Sigmoid colon (tissue), 7 donors: ENCODE results near the gene KRT82. TPM values are rescaled to one million over a fixed set of nuclear protein-coding genes. Genes with fewer than 3 reads are reported as not detected.

Experiments
- DNase-seq: peaks from one replicate; pipeline ENCODE4 v3.0.0-alpha.2; 2019
- H3K27ac ChIP-seq, 4 donors: fragments of 200-600 bp; sonication (generic); one replicate each; pipeline ENCODE4 v1.5.1; 2016 to 2019; ENCODE audit warnings: mild to moderate bottlenecking in 1 of 4
- H3K27me3 ChIP-seq, 3 donors: fragments of 200-600 bp; sonication (generic); one replicate each; pipeline ENCODE4 v1.5.1; 2019; ENCODE audit warnings: mild to moderate bottlenecking in 1 of 3
- H3K36me3 ChIP-seq, 4 donors: fragments of 200-600 bp; sonication (generic); one replicate each; pipeline ENCODE4 v1.5.1; 2016 to 2019
- H3K4me1 ChIP-seq, 4 donors: fragments of 200-600 bp; sonication (generic); one replicate each; pipeline ENCODE4 v1.5.1; 2017 to 2019
- H3K4me3 ChIP-seq, 4 donors: fragments of 200-600 bp; sonication (generic); one replicate each; pipeline ENCODE4 v1.5.1; 2017 to 2019; ENCODE audit warnings: mild to moderate bottlenecking in 2 of 4, moderate library complexity in 1 of 4
- H3K9me3 ChIP-seq, 4 donors: fragments of 200-600 bp in 3 of 4; sonication (generic) in 3 of 4; one replicate each; pipeline versions ENCODE4 v1.5.1 to v1.6.1; 2013 to 2019
- EP300 ChIP-seq, 4 donors: sonication (generic); formaldehyde crosslinking; IDR thresholded peaks; one replicate each; pipeline ENCODE4 v1.6.1; 2017; ENCODE audit warnings: antibody characterized with exemption in 4 of 4
- POLR2A ChIP-seq, 2 donors: fragments of 450-650 bp; IDR thresholded peaks; one replicate each; pipeline ENCODE4 v1.6.1; 2016; ENCODE audit warnings: antibody characterized with exemption in 2 of 2, mild to moderate bottlenecking in 2 of 2, moderate library complexity in 2 of 2
- POLR2AphosphoS5 ChIP-seq, 4 donors: sonication (generic); formaldehyde crosslinking; IDR thresholded peaks; one replicate each; pipeline ENCODE4 v1.6.1; 2017; ENCODE audit warnings: antibody characterized with exemption in 4 of 4
- WGBS, 2 donors: extraction: QIAGEN DNeasy Blood & Tissue Kit; methylation state at CpG; one replicate each; pipeline ENCODE4 v1.1.7; 2013; 5-methylcytosine and 5-hydroxymethylcytosine counted together
- intact Hi-C: fragments of 100-400 bp; cut with DNase I; formaldehyde crosslinking; loops from one replicate; pipeline ENCODE4 v1.15.1; 2023
- polyA plus RNA-seq, 3 donors: library from polyadenylated mRNA; stranded (reverse); fragments of 200-250 nt; gene quantifications; one replicate each; pipeline ENCODE4 v1.2.3, GENCODE V29; 2013
- total RNA-seq, 4 donors: library from RNA; depleted of rRNA; stranded (reverse); fragments of >200 nt; gene quantifications; one replicate each; pipeline ENCODE4 v1.1.0, GENCODE V29; 2016
- TF ChIP-seq, protein P1 (sequence below), 4 experiments: fragments of 450-650 bp in 3 of 4; fragments of 200-600 bp in 1 of 4; IDR thresholded peaks; one replicate each; pipeline ENCODE4 v1.5.1; 2016 to 2019; ENCODE audit warnings: antibody characterized with exemption in 4 of 4, mild to moderate bottlenecking in 3 of 4, moderate library complexity in 2 of 4
- donor health status: healthy with polysubstance abuse.
- donor health status: Bipolar disorder and iron deficiency.
- donor health status: healthy.

The KRT82 gene
- total and polyA plus RNA-seq, 7 donors, result 0.03 TPM; not detected in 6

- no peaks in the 10 kb centered on the region for H3K9me3 ChIP-seq
- DNase-seq, result peak; percentile 34
- H3K36me3 ChIP-seq, result no peaks in the 10 kb centered on the region
- no peaks in the 10 kb centered on the region for H3K27me3 ChIP-seq
- intact Hi-C loops, result no loop called here
- H3K27ac ChIP-seq, result no peak overlapping the region
- H3K4me3 ChIP-seq, result no peak overlapping the region
- 60 to 66% methylated on average over 3 of the region's 3 CpGs for WGBS, 2 donors
- TF ChIP-seq, protein P1, sequence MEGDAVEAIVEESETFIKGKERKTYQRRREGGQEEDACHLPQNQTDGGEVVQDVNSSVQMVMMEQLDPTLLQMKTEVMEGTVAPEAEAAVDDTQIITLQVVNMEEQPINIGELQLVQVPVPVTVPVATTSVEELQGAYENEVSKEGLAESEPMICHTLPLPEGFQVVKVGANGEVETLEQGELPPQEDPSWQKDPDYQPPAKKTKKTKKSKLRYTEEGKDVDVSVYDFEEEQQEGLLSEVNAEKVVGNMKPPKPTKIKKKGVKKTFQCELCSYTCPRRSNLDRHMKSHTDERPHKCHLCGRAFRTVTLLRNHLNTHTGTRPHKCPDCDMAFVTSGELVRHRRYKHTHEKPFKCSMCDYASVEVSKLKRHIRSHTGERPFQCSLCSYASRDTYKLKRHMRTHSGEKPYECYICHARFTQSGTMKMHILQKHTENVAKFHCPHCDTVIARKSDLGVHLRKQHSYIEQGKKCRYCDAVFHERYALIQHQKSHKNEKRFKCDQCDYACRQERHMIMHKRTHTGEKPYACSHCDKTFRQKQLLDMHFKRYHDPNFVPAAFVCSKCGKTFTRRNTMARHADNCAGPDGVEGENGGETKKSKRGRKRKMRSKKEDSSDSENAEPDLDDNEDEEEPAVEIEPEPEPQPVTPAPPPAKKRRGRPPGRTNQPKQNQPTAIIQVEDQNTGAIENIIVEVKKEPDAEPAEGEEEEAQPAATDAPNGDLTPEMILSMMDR (IDR thresholded peaks at IDR 0.05), result no peak
- no peak for TF ChIP-seq POLR2A (IDR thresholded peaks at IDR 0.05)
- TF ChIP-seq POLR2AphosphoS5 (IDR thresholded peaks at IDR 0.05), result no peak
- no peak for TF ChIP-seq EP300 (IDR thresholded peaks at IDR 0.05)
- H3K4me1 ChIP-seq, result no peaks in the 10 kb centered on the region
Observed at GRCh38 chr12:52402873-52403540, 3.1 kb downstream of the KRT82 start.

GRCh38 chr12:52402377-52402776 lies 3.8 kb downstream of the KRT82 start:
- no peaks in the 10 kb centered on the region for H3K4me1 ChIP-seq
- no peak overlapping the region for H3K27ac ChIP-seq
- intact Hi-C loops, result no loop called here
- H3K27me3 ChIP-seq, result no peaks in the 10 kb centered on the region
- WGBS, 2 donors, result 95 to 96% methylated on average over 2 of the region's 2 CpGs
- DNase-seq, result peak; percentile 45
- no peaks in the 10 kb centered on the region for H3K9me3 ChIP-seq
- H3K4me3 ChIP-seq, result no peak overlapping the region
- H3K36me3 ChIP-seq, result no peaks in the 10 kb centered on the region
- TF ChIP-seq POLR2AphosphoS5 (IDR thresholded peaks at IDR 0.05) (no peak), EP300 (IDR thresholded peaks at IDR 0.05) (no peak), POLR2A (IDR thresholded peaks at IDR 0.05) (no peak)
- TF ChIP-seq, protein P1 (IDR thresholded peaks at IDR 0.05), result no peak

DNA sequence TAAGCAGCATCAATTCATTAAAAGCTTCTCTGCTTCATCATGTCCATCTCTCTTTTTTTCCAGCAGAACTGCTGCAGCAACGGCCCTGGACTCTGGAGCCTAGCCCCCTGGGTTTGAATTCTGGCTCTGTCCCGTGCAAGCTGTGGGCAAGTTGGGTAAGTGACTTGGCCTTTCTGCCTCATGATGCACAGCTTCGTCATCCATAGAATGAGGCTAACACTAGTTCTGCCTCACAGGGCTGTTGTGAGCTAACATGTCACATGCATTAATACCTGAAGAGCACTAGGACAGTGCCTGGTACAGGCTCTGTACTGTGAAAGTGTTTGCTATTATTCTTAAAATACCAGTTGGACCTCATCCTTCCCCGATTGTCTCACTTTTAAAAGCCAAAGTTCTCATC lies 4.2 kb downstream of the KRT82 start:
- no peaks in the 10 kb centered on the region for H3K36me3 ChIP-seq
- no peak for DNase-seq
- WGBS, 2 donors, result 80 to 84% methylated on average over 4 of the region's 4 CpGs
- no peaks in the 10 kb centered on the region for H3K27me3 ChIP-seq
- TF ChIP-seq POLR2A (IDR thresholded peaks at IDR 0.05) (no peak), EP300 (IDR thresholded peaks at IDR 0.05) (no peak), POLR2AphosphoS5 (IDR thresholded peaks at IDR 0.05) (no peak)
- TF ChIP-seq, protein P1 (IDR thresholded peaks at IDR 0.05), result no peak
- H3K4me3 ChIP-seq, result no peak overlapping the region
- intact Hi-C loops, result no loop called here
- no peak overlapping the region for H3K27ac ChIP-seq
- no peaks in the 10 kb centered on the region for H3K9me3 ChIP-seq
- no peaks in the 10 kb centered on the region for H3K4me1 ChIP-seq

DNA sequence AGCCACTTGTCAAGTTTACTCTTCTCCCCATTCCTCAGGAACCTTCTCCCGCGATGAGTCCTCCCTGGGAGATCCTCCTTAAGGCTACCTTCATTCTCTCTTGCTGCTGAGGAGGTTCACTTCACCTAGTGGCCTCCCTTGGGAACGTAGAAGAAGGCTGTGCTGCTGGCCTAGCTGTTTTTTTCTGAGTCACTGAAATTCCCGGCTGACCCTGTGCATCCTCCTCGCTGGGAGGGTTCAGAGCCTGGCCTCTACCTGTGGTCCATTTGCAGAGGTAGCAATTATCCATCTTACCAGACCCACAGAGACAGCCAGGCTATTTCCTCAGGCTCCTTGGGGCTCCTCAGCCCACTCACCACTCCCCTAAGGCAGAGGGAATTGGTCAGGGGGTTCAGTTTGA lies 4.6 kb downstream of the KRT82 start:
- 84 to 88% methylated on average over 5 of the region's 5 CpGs for WGBS, 2 donors

More for the DNA sequence above, 4.6 kb downstream of the KRT82 start:
- no peak for TF ChIP-seq POLR2A (IDR thresholded peaks at IDR 0.05)
- TF ChIP-seq, protein P1 (IDR thresholded peaks at IDR 0.05), result no peak
- TF ChIP-seq EP300 (IDR thresholded peaks at IDR 0.05), result no peak
- TF ChIP-seq POLR2AphosphoS5 (IDR thresholded peaks at IDR 0.05), result no peak
- no peaks in the 10 kb centered on the region for H3K4me1 ChIP-seq
- no peaks in the 10 kb centered on the region for H3K9me3 ChIP-seq
- DNase-seq, result no peak
- intact Hi-C loops, result no loop called here
- no peak overlapping the region for H3K4me3 ChIP-seq
- H3K27ac ChIP-seq, result no peak overlapping the region
- H3K27me3 ChIP-seq, result no peaks in the 10 kb centered on the region
- no peaks in the 10 kb centered on the region for H3K36me3 ChIP-seq
